CD4-positive, CD25-positive, alpha-beta regulatory T cell (primary cell): Measurements from ENCODE around the gene ZNF37A. TPM values are rescaled to one million over a fixed set of nuclear protein-coding genes. Genes with fewer than 3 reads are reported as not detected.

Source experiments
- polyA plus RNA-seq, 4 donors: library from polyadenylated mRNA; unstranded; fragments of 300-500 nt; fragmentation: Illumina TruSeq; gene quantifications; one replicate each; pipeline ENCODE4 v1.2.3, GENCODE V29; 2021
- total RNA-seq: library from RNA; stranded (reverse); gene quantifications from one replicate; pipeline ENCODE4 v1.2.3, GENCODE V29; 2022

The ZNF37A gene
- total and polyA plus RNA-seq, 5 donors from 2014 or later = 4.2 to 18.8 (median 4.3) TPM

Other genes starting within 250 kb of the ZNF37A start
- 5.7 TPM for gene ZNF248, start 236.7 kb upstream of the ZNF37A start, total RNA-seq
- gene ZNF248, start 236.7 kb upstream of the ZNF37A start, polyA plus RNA-seq = 1 to 10 TPM; 3.1 to 5.4 (median 4.3) TPM
- gene ZNF25, start 117.7 kb upstream of the ZNF37A start, total RNA-seq = 5.9 TPM
- gene ZNF25, start 117.7 kb upstream of the ZNF37A start, polyA plus RNA-seq = 1 to 10 TPM; 3.0 to 5.6 (median 5.1) TPM
- gene ZNF33A, start 83.7 kb upstream of the ZNF37A start, total RNA-seq = 46.0 TPM
- 10 to 100 TPM; 17.0 to 21.6 (median 19.3) TPM for gene ZNF33A, start 83.7 kb upstream of the ZNF37A start, polyA plus RNA-seq